Fibroblast of villous mesenchyme (primary cell): ENCODE measurements around the gene ZFAND3. TPM values are rescaled to one million over a fixed set of nuclear protein-coding genes. Genes with fewer than 3 reads are reported as not detected.

Source experiments
- DNase-seq: peaks from one replicate; pipeline ENCODE4 v3.0.0-alpha.2; 2010; ENCODE audit warnings: low read depth
- H3K4me3 ChIP-seq: 2 replicates; pipeline ENCODE4 v1.5.1; 2011; ENCODE audit warnings: low read depth, mild to moderate bottlenecking, low read length
- CTCF ChIP-seq: IDR thresholded peaks from 2 replicates; pipeline ENCODE4 v1.5.1; 2012; ENCODE audit warnings: low read depth, mild to moderate bottlenecking, low read length; ENCODE audit not compliant: insufficient read depth
- total RNA-seq: library from RNA; depleted of rRNA; stranded (reverse); fragments of >200 nt; gene quantifications from 2 replicates; pipeline ENCODE4 v1.2.3, GENCODE V29; 2012

The ZFAND3 gene
- total RNA-seq, 1 donor, result 20.3 TPM

GRCh38 chr6:38142178-38142902 lies 322.8 kb downstream of the ZFAND3 start:
- DNase-seq, result no peak
- no peak for TF ChIP-seq CTCF
- H3K4me3 ChIP-seq, result no peak overlapping the region

GRCh38 chr6:38143191-38144150 lies 323.9 kb downstream of the ZFAND3 start:
- DNase-seq, result no peak
- TF ChIP-seq CTCF, result no peak
- H3K4me3 ChIP-seq, result no peak overlapping the region

- no peak for DNase-seq
- TF ChIP-seq CTCF, result no peak
- H3K4me3 ChIP-seq, result no peak overlapping the region
These were observed 324.9 kb downstream of the ZFAND3 start for GRCh38 chr6:38144365-38144945.

- no peak overlapping the region for H3K4me3 ChIP-seq
- TF ChIP-seq CTCF, result no peak
- DNase-seq, result no peak
These were observed 326.6 kb downstream of the ZFAND3 start for GRCh38 chr6:38146021-38146733.

GRCh38 chr6:38146734-38147027 lies 327.2 kb downstream of the ZFAND3 start:
- no peak for TF ChIP-seq CTCF
- DNase-seq, result no peak
- H3K4me3 ChIP-seq, result no peak overlapping the region

- no peak for TF ChIP-seq CTCF
- H3K4me3 ChIP-seq, result no peak overlapping the region
- no peak for DNase-seq
These were observed 329.1 kb downstream of the ZFAND3 start for GRCh38 chr6:38148606-38149005.
